SK-N-SH (cell line): ENCODE results near the gene TRPV3. TPM values are rescaled to one million over a fixed set of nuclear protein-coding genes. Genes with fewer than 3 reads are reported as not detected.

ENCODE experiments used
- CTCF ChIA-PET: fragments of 300-600, 350-600 bp; formaldehyde crosslinking; extraction: SDS; loops from one replicate; lab custom pipeline; 2021; lab: Yijun Ruan, JAX
- POLR2A ChIA-PET: fragments of 350-600 bp; sonication (Branson Sonifier 250); formaldehyde crosslinking; extraction: SDS; loops from one replicate; lab custom pipeline; 2020; ENCODE audit warnings: antibody characterized with exemption, inconsistent platforms; lab: Yijun Ruan, JAX
- DNase-seq: peaks from one replicate; pipeline ENCODE4 v3.0.0; 2012
- H2AFZ ChIP-seq: fragments of 200-600 bp; sonication (generic); 2 replicates; pipeline ENCODE4 v1.8.1; 2016; ENCODE audit warnings: antibody characterized with exemption, mild to moderate bottlenecking, low read depth
- H3F3A ChIP-seq: fragments of 200-600 bp; sonication (generic); replicated peaks from 2 replicates; pipeline ENCODE3; 2016; ENCODE audit warnings: antibody characterized with exemption, mild to moderate bottlenecking; ENCODE audit not compliant: insufficient read depth
- H3K27ac ChIP-seq, 2 experiments: fragments of 200-500 bp in 1 of 2; fragments of 200-600 bp in 1 of 2; sonication (Bioruptor generic) in 1 of 2; sonication (generic), shearing (Covaris generic) in 1 of 2; 2 replicates each; pipeline versions ENCODE4 v1.5.1 to v1.6.1; 2014 to 2016; ENCODE audit warnings: low read depth in 2 of 2, inconsistent platforms in 1 of 2, low read length in 1 of 2, mild to moderate bottlenecking in 1 of 2, mixed read lengths in 1 of 2
- H3K27me3 ChIP-seq: fragments of 200-600 bp; sonication (generic), shearing (Covaris generic); 2 replicates; pipeline ENCODE4 v1.6.1; 2016; ENCODE audit warnings: mixed run types; ENCODE audit not compliant: insufficient read depth
- H3K36me3 ChIP-seq, 2 experiments: fragments of 200-500 bp in 1 of 2; fragments of 200-600 bp in 1 of 2; sonication (Bioruptor generic) in 1 of 2; sonication (generic) in 1 of 2; replicated peaks in 1 of 2; 2 replicates each; pipeline versions ENCODE3 to v1.5.1; 2014 to 2016; ENCODE audit warnings: low read length in 1 of 2, mild to moderate bottlenecking in 1 of 2; ENCODE audit not compliant: insufficient read depth in 2 of 2, control insufficient read depth in 1 of 2
- H3K4me1 ChIP-seq, 2 experiments: fragments of 200-500 bp in 1 of 2; fragments of 200-600 bp in 1 of 2; sonication (Bioruptor generic) in 1 of 2; sonication (generic), shearing (Covaris generic) in 1 of 2; 2 replicates each; pipeline versions ENCODE4 v1.5.1 to v1.6.1; 2014 to 2016; ENCODE audit warnings: low read depth in 1 of 2, low read length in 1 of 2, mixed run types in 1 of 2; ENCODE audit not compliant: insufficient read depth in 2 of 2, control insufficient read depth in 1 of 2
- H3K4me2 ChIP-seq: fragments of 200-600 bp; sonication (generic), shearing (Covaris generic); 2 replicates; pipeline ENCODE4 v1.6.1; 2017; ENCODE audit warnings: mixed run types
- H3K4me3 ChIP-seq, 2 experiments: fragments of 200-500 bp in 1 of 2; fragments of 200-600 bp in 1 of 2; sonication (Bioruptor generic) in 1 of 2; sonication (generic), shearing (Covaris generic) in 1 of 2; 2 replicates each; pipeline versions ENCODE4 v1.5.1 to v1.8.1; 2014 to 2016; ENCODE audit warnings: low read depth in 2 of 2, inconsistent platforms in 1 of 2, low read length in 1 of 2, mild to moderate bottlenecking in 1 of 2, mixed read lengths in 1 of 2, moderate library complexity in 1 of 2
- H3K79me2 ChIP-seq: fragments of 200-600 bp; sonication (generic); 2 replicates; pipeline ENCODE4 v1.8.1; 2017; ENCODE audit warnings: mild to moderate bottlenecking; ENCODE audit not compliant: insufficient read depth
- H3K9ac ChIP-seq: fragments of 200-600 bp; sonication (generic); 2 replicates; pipeline ENCODE4 v1.6.1; 2017; ENCODE audit warnings: mixed run types
- H3K9me2 ChIP-seq: fragments of 200-600 bp; sonication (generic); 2 replicates; pipeline ENCODE4 v1.6.1; 2017; ENCODE audit warnings: mixed run types
- H3K9me3 ChIP-seq: fragments of 200-600 bp; sonication (generic); 2 replicates; pipeline ENCODE4 v1.6.1; 2017; ENCODE audit warnings: mixed run types, mild to moderate bottlenecking, moderate library complexity
- H4K20me1 ChIP-seq: fragments of 200-600 bp; sonication (generic); 2 replicates; pipeline ENCODE4 v1.6.1; 2017; ENCODE audit warnings: mild to moderate bottlenecking, mixed run types; ENCODE audit not compliant: insufficient read depth
- CHD2 ChIP-seq: fragments of 150-350 bp; IDR thresholded peaks from 2 replicates; pipeline ENCODE4 v1.6.1; 2018; ENCODE audit warnings: low read length; ENCODE audit not compliant: partially characterized antibody
- FOSL2 ChIP-seq: IDR thresholded peaks from 2 replicates; pipeline ENCODE4 v1.4.0; 2012; ENCODE audit warnings: low read depth, mild to moderate bottlenecking, moderate library complexity, borderline replicate concordance
- GATA2 ChIP-seq: sonication (generic); formaldehyde crosslinking; IDR thresholded peaks from 2 replicates; pipeline ENCODE4 v1.5.0; 2020; ENCODE audit warnings: mild to moderate bottlenecking, missing genetic modification reagents
- JUND ChIP-seq: IDR thresholded peaks from 2 replicates; pipeline ENCODE4 v1.4.0; 2012
- RAD21 ChIP-seq: IDR thresholded peaks from 2 replicates; pipeline ENCODE4 v1.6.1; 2012; ENCODE audit warnings: mild to moderate bottlenecking, low read length
- RCOR1 ChIP-seq: fragments of 150-350 bp; IDR thresholded peaks from 2 replicates; pipeline ENCODE4 v1.6.1; 2017; ENCODE audit warnings: antibody characterized with exemption, low read length
- TAF1 ChIP-seq: IDR thresholded peaks from 2 replicates; pipeline ENCODE4 v1.6.1; 2012; ENCODE audit warnings: low read depth, mild to moderate bottlenecking, low read length, moderate library complexity, borderline replicate concordance
- TCF12 ChIP-seq: IDR thresholded peaks from 2 replicates; pipeline ENCODE4 v1.4.0; 2012
- TEAD4 ChIP-seq: IDR thresholded peaks from 2 replicates; pipeline ENCODE4 v1.4.0; 2012; ENCODE audit warnings: mild to moderate bottlenecking, borderline replicate concordance; ENCODE audit not compliant: insufficient read depth
- WGBS: methylation state at CpG from one replicate; pipeline ENCODE4 v1.1.6; 2017; ENCODE audit warnings: low lambda C conversion rate; 5-methylcytosine and 5-hydroxymethylcytosine counted together
- polyA plus RNA-seq, 3 experiments: library from polyadenylated mRNA; depleted of rRNA; stranded (reverse); fragments of >200 nt; gene quantifications; 2 replicates each; pipeline ENCODE4 v1.2.3, GENCODE V29; 2012
- TF ChIP-seq, protein P1 (sequence below): IDR thresholded peaks from 2 replicates; pipeline ENCODE4 v1.4.0; 2012; ENCODE audit warnings: low read depth

Gene TRPV3
- polyA plus RNA-seq, 1 of the 3 experiments (the other 2 are of a cell fraction), result 0.28 TPM

DNA sequence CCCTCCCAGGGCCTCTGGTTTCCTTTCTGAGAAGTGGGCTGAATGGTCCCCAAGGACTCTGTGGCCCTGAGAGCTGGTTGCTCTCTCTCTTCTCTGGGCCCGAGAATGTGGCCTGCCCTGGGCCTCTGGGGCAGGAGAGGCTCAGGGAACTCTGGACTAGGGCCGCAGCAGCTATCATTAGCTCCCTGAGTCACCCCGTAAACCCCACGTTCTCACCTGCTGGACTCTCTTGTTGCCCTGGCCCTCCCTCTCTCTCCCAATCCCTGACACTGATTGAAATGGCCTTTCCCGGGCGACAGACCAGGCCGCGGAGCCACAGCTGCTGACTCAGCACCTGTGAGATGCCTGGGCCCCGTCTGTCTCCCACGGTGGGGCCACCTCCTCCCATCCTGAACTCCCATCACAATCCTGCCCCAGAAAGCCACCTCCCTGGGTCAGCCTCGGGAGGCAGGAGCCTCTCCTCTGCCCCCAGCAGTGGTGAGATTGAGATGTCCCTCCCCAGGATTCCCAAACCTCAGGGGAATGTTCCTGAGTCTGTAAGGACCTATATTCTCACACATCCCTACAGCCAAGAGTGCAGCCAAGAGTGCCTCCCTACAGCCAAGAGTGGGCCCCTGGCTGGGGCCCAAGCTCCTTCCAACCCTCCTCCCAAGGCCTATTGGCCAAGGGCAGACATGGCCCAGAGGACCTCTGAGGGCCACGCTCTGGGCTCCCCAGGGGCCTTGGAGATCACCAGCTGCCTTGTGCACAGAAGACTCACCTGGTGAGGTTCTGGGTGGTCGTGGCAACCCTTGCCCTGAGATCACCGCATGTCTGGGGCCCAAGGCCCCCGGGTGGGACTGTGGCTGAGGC lies 470 bp downstream of the TRPV3 start:
- no peaks in the 10 kb centered on the region for H3K36me3 ChIP-seq
- H3K9me3 ChIP-seq, result no peaks in the 10 kb centered on the region
- no peaks in the 10 kb centered on the region for H4K20me1 ChIP-seq
- H3K79me2 ChIP-seq, result no peaks in the 10 kb centered on the region
- no peaks in the 10 kb centered on the region for H3F3A ChIP-seq
- POLR2A ChIA-PET, result interaction anchor here (0.9 kb wide), 1 partner anchor 8 kb away, joined by 3 read pairs; no protein-coding TSS in a partner anchor
- no peaks in the 10 kb centered on the region for H3K4me1 ChIP-seq
- WGBS, result 79% methylated on average over 8 of the region's 15 CpGs
- no peak overlapping the region for H3K9ac ChIP-seq
- TF ChIP-seq RCOR1 (no peak), GATA2 (no peak)
- TF ChIP-seq, all 33 proteins: peak for 0
- no peak overlapping the region for H2AFZ ChIP-seq
- no peak overlapping the region for H3K27ac ChIP-seq
- H3K4me2 ChIP-seq, result no peak overlapping the region
- CTCF ChIA-PET, result interaction anchor here (0.8 to 2.1 kb wide), 2 partner anchors 12 to 21 kb away, joined by 3 to 5 read pairs; no protein-coding TSS in a partner anchor
- no peak for DNase-seq
- no peaks in the 10 kb centered on the region for H3K9me2 ChIP-seq
- H3K27me3 ChIP-seq, result no peaks in the 10 kb centered on the region
- no peak overlapping the region for H3K4me3 ChIP-seq

DNA sequence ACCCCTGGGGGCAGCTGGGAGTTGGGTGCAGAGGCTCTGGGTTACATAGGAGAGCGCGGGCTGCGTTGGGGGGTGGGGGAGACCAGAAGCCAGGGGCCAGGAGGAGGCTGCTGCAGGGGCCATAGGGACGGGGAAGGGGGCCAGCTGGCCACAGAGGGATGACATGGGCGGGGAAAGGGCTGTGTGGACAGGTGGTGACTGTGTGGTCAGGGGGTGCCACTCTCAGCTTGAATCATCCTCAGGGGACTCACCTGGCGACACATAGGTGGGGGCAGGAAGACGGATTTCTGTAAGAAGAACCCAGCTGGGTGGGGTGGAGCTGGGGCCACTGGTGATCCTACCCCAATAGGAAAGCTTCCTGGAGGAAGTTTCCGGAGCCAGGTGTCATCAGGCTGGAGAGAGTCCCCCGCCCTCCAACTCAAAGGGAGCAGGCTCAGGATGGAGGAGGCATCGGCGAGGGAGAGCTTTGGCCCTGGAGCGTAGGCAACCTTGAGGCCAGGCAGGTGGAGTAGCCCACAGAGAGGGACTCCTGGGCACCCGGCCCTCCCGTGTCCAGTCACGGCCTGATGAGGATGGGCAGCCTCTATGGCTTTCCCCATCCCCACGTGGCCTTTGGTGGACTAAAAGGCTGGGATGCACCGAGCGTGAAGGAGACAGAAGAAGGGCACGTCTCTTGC lies 1.2 kb downstream of the TRPV3 start:
- Histone ChIP-seq H3K9ac (no peak overlapping the region), H2AFZ (no peak overlapping the region), H3K9me2 (no peaks in the 10 kb centered on the region), H3K4me3 (no peak overlapping the region), H4K20me1 (no peaks in the 10 kb centered on the region), H3K4me2 (no peak overlapping the region), H3F3A (no peaks in the 10 kb centered on the region), H3K79me2 (no peaks in the 10 kb centered on the region), H3K9me3 (no peaks in the 10 kb centered on the region), H3K27me3 (no peaks in the 10 kb centered on the region), H3K4me1 (no peaks in the 10 kb centered on the region), H3K27ac (no peak overlapping the region), H3K36me3 (no peaks in the 10 kb centered on the region)
- 70% methylated on average over 18 of the region's 19 CpGs for WGBS
- ChIA-PET POLR2A (interaction anchor here (0.9 kb wide), 1 partner anchor 9 kb away, joined by 3 read pairs; no protein-coding TSS in a partner anchor), CTCF (interaction anchor here (2.1 kb wide), 1 partner anchor 21 kb away, joined by 5 read pairs; no protein-coding TSS in a partner anchor)
- TF ChIP-seq CHD2, result no peak
- TF ChIP-seq FOSL2, result no peak
- no peak for TF ChIP-seq TCF12
- TF ChIP-seq, protein P1, sequence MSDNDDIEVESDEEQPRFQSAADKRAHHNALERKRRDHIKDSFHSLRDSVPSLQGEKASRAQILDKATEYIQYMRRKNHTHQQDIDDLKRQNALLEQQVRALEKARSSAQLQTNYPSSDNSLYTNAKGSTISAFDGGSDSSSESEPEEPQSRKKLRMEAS, result no peak
- no peak for TF ChIP-seq TEAD4
- TF ChIP-seq TAF1, result no peak
- TF ChIP-seq JUND, result no peak
- no peak for TF ChIP-seq RAD21
- no peak for DNase-seq
